Suppressor macrophage (primary cell): Measurements from ENCODE around the gene SF3B2.
A peak's percentile ranks its signal among the peaks of the same experiment; 100 is the strongest.

ENCODE experiments used
- DNase-seq, 4 experiments: peaks; one replicate each; pipeline ENCODE4 v3.0.0-alpha.2; 2020 to 2022

Gene SF3B2

DNA sequence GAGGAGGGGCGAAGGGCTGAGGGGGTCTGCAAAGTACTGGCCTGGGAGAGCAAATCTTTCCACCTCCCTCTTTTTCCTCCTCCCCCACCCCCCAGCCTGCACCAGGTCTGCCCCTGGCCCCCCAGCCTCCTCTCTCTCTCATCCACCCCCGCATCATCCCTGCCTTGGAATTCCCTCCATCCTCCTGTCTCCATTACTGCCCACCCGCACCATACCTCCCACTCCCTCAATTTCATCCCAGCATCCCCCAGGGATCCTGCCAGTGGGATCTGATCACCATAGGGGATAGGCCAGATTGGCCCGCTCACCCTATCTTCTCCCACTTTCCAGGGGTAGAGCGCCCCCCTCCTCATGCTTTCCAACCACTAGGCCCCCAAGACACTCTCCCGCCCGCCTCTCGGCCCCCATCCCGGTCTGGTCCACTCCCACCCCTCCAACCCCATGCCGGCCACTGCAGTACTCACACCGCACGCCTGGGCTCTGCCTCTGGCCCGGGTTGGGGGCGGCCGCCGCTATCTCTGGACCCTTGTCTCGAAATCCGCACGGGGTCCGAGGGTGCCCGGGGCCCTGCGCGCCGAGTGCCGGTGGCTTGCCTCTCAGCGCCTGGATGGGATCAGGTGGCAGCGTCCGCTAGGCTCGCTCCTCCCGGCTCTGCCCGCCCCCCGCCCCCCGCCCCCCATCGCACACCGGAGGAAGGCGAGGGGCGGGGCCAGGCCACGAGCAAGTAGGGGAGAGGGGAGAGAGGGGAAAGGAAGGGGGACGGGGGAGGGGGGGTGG, 3.4 kb upstream of the SF3B2 start, which contains the start of gene GAL3ST3:
Gene GAL3ST3 (minus strand): TSS at position 615 of the 777 bp plus-strand sequence. CDS start 3,746 bp downstream, outside the sequence.
- no peak for DNase-seq

DNA sequence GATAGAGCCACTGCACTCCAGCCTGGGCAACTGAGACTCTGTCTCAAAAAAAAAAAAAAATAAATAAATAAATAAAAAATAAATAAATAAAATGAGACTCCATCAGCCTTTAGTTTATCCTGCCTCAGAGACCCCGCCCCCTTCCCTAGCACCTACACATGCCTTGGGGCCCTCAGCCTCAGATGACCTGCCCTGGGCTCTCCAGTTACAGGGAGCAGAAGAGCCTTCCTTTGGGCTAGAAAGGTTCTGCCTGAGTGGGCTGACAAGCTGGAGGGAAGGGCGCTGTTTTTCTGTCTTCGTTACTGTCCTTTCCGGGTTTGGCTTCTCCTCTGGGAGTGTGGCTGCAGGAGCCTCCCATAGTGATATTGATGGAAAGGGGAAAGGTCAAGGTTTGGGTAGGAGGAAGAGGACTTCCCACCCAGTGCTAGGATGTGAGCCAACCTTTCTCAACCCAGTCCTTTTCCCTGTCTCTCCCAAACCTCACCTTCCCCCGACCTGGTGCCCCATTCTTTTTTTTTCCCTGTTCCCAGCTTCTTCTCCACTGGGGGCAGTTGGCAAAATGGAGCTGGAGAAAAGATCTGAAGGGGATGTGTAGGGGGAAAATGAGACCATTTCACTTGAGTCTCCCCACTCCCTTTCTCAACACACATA, 1.5 kb upstream of the SF3B2 start:
- no peak for DNase-seq

DNA sequence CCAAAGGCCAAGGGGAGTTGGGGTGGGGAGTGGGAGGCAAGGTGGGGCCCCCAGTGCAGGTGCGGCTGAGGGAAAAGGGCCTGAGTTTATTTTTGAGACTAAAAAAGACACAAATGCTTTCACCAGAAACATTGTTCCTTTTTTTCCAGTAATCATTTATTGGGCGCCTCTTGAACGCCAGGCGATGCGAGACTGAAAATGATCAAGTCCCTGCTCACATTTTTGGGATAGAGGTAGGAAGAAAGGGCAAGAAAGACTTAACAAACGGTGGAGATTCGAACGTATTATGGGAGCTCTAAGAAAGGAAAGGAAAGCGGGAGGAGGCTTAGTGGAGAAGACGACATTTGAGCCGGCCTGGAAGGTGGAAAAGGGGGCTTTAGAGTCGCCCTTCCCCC, 796 bp upstream of the SF3B2 start:
- no peak for DNase-seq

DNA sequence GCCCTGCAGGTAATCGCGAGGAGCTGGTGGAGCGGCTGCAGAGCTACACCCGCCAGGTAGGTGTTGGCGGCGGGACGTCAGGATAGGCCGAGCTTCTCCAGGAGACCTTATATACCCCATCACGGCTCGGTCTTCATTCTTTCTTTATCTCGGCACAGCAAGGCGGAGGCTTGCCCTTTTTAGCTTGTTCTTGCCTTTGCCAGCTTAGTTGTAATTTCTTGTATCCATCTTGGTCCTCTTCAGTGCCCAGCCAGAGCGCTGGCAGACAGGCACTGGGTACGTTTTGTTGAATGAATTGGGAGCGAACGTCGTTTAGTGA, 459 bp downstream of the SF3B2 start:
- DNase-seq = no peak

DNA sequence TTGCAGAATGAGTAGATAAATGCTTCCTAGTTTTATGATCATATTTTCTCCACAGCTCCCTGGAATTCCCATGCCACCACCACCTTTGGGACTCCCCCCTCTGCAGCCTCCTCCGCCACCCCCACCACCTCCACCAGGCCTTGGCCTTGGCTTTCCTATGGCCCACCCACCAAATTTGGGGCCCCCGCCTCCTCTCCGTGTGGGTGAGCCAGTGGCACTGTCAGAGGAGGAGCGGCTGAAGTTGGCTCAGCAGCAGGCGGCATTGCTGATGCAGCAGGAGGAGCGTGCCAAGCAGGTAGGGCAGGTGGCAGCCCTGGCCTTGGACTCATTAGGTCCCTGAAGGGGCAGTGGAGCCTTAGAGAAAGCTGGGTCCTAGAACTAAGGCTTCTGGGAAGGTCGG, 2.9 kb downstream of the SF3B2 start:
- DNase-seq = no peak

DNA sequence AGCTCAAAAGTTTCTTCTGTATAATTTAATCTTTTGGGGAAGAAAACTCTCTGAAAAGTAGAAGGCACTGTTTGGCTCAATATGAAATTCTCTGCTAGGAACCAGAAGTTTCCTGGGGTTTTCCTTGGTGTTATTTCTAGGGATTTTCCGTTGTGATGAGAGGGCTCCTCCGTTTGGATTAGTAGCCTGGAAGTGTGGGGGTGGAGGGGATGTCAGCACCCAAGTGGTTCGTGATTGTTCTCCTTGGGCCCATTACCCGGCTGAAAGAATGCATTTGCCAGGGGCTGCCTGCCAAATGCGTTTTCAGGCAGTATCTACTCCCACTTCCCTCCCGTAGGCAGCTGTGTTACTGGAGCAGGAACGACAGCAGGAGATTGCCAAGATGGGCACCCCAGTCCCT, 4.3 kb downstream of the SF3B2 start:
- no peak for DNase-seq

DNA sequence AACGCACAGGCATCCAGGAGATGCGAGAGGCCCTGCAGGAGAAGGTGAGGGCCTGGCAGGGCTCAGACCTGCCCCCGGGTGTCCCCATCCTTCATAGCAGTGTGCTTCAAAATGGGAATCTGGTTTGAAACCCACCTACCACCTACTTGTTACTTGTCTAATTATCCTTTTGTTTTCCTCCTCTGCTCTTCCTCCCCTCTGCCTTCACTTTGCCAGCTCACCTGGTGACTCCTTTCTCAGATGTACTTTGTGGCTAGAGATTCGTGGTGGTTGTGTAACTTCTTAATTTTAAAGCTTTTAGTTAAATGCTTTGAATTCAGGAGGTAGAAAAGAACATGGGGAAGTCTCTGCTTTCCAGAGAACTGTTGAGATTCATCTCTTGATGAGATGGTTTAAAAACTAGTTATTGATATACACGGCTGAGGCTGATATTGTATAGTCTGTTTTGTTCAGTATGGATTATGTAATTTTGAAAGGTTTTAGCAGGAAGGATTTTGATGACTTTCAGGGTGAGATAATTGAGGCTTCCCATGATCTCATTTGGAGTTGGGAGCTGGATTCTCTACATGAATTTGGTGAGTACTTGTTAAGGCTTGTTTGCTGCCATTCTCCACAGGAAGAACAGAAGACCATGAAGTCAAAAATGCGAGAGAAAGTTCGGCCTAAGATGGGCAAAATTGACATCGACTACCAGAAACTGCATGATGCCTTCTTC, 8.0 kb downstream of the SF3B2 start:
- DNase-seq = no peak

DNA sequence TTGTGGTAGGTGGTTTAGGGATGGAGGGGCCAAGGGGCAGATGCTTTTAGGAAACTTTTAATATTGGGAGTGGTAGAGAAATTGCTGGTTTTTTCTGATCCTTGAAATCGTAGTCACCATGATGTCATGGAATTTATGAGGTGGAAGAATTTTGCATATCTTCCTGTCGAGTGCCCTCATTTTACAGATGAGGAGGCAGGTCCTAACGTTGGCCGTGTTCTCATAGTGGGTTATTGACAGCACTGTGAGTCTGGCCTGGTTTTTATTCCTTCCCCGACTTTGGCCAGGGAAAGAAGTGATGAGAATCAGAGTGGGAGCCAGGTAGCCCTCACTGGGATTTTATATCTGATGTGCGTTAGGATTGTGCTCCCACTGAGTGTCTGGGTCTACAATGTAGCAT, 9.1 kb downstream of the SF3B2 start:
- DNase-seq = no peak

DNA sequence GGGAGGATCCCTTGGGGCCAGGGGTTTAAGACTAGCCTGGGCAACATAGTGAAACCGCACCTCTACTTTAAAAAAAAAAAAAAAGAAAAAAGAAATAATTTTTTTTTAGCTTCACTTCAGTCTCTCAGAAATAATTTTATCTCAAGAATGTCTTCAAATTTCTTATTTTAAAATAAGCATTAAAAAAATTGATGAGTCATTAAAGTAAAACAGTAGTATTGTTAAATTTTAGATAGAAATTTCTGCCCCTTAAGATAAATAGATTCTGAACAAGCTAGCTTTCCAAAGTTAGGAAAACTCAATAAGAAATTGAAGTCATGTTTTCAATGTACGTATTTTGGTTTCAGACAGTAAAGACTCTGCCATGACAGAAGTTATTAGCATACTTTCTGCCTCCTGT, 10.2 kb downstream of the SF3B2 start:
- no peak for DNase-seq

DNA sequence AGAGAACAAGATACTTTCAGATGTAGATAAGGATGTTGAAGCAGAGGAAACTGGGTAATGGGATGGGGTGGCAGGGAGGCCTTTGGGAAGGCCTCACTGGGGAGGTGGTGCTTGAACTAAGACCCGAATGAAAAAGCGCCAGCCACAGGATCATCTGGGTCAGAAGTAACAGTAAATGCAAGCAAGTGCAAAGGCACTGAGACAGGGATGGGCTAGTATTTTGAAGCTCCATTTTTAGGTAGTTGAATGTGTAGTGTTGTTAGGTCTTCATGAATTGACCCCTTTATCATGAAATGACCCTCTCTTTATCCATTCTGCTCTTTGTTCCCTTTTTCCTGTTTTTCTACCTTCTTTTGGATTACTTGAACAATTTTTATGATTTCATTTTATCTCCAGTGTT, 11.7 kb downstream of the SF3B2 start:
- no peak for DNase-seq

DNA sequence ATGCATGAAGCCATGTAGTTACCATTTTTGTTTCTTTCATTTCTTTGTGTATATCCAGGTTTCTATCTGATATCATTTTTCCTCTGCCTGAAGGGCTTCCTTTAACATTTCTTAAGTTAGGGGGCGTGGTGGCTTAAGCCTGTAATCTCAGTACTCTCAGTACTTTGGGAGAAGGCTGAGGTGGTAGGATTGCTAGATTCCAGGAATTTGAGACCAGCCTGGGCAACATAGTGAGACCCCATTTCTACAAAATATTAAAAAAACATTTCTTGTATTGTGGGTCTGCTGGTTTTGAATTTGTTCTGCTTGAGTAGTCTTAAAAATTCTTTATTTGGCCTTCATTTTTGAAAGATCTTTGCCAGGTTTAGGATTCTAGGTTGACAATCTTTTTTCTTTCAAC, 12.4 kb downstream of the SF3B2 start:
- no peak for DNase-seq

DNA sequence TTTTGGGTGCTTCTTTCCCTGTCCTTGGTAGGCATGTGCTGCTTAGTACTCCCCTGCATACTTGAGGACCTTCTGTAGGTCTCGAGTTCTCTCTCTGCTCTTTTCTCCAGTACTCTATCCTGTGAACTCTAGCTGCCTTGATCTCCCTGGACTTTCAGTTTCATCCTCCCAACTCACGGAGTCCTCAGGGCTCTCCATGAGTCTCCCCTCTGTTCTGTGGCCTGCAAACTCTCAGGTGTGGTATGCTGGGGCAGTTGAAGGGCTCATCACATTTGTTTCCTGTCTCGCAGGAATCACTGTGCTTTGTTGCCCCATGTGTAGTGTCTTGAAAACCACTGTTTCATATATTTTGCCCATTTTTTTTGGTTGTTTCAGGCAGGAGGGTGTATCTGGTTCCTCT, 14.6 kb downstream of the SF3B2 start:
- peak in 1 of 4 experiments; percentile 27 for DNase-seq

DNA sequence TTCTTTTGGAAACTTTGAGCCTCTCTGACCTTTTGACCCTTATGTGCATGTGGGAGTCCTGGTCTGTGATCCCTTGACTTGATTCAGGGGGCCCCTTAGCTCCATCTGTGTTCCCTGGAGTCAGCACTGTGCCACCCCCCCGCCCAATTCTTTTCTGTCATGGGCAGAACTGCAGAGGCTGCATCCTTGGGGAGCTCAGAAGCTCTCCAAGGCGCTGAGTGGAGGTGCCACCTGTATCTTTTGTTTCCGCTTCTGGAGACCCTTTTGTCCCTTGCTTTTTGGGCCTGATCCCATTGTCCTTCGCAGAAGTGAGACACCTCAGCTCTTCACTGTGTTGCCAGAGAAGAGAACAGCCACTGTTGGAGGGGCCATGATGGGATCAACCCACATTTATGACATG, 15.5 kb downstream of the SF3B2 start:
- DNase-seq = no peak

DNA sequence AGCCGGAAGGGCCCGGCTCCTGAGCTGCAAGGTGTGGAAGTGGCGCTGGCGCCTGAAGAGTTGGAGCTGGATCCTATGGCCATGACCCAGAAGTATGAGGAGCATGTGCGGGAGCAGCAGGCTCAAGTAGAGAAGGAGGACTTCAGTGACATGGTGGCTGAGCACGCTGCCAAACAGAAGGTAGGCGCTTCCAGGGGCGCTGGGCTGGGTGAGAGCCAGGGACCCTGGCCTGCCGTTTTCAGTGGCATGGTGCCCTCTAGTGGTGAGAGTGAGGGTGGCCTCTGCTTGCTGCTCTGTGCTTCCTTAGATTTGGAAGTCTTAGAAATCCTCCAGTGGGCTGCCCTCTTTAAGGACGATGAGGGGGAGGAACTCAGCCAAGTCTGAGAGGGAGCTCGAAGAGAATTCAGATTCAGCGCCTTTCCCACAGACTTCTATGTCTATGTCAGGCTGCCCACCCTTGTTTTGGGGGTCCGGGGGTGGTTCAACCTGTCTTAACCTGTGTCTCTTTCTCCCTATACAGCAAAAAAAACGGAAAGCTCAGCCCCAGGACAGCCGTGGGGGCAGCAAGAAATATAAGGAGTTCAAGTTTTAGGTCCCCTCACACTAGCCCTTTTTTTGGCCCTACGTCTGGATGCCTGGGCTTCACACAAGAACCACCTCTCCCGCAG, 16.1 kb downstream of the SF3B2 start:
- peak; percentile 78 to 86 (median 82) for DNase-seq

DNA sequence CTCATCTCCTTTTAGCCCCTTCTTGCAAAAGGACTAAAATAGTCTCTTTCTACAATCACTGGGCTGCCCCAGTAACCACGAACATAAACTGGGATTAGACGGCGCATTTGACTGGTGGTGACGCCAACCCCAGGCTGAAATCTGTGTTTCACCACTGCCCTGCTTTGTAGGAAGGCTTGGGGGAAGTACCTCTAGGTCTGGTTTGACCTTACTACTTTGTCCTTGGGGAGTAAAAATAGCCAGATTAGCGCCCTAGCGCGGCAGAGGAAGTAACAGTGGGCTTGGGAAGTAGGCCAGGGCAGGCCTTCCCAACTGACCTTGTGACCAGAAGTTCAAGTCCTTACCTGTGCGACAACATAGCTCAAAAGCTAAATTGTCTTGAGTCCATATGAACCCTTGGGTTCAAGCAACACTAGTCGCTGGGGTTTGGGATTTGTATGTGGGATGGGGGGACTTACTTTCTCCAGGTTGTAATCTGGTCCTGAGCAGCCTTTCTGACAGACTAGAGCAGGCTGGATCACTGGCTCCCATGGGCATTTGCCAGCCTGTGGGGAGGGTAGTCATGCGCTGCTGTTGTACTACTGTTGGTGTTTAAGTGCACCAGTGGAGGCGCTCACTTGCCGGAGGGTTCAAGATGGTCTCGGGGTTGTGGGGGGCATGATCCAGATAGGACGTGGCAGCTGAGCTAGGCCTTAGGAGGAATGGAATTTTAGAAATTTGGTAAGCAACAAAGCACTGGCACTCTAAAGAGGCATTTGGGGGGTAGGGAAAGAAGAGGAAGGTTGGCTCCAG, 17.0 kb downstream of the SF3B2 start:
- DNase-seq = peak; percentile 86 to 94 (median 90)

DNA sequence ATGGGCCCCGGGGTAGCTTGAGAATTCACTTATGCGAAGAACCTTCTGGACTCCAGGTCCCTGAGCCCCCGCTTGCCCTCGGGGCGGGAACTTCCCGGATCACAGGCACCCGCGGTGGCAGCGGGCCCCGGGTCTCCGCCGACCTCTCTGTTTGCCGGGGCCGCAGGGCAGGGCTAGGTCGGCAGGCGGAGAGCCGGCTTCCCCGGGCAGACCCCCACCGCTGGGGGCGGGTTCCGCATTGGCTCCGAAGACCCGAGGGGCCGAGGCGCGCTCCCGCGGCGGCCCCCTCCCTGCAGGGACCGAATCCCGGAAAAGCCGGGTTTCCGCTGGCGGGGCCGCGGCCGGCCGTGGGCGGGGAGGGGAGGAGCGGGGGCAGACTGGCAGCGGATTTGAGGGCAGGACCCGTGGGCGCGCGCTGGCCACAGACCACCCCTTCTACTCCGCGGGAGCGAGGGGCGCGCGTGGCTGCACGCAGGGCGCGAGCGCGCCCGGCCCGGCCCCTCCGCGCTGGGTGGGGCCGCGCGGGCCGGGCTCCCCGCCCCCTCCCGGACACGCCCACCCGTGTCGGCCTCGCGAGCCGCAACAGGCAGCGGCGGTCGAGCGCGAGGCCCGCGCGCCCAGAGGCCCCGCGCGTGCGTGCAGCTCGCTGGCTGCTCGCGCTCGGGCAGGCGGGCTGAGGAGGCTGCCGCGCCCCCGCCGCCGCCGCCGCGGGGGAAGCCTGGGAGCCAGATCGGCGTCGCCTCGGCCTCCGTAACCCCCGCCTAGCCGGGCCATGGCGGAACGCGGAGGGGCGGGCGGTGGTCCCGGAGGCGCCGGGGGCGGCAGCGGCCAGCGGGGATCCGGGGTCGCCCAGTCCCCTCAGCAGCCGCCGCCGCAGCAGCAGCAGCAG, 17.8 kb downstream of the SF3B2 start, which contains the start of gene PACS1:
Gene PACS1 (plus strand): TSS at position 558 of the 889 bp plus-strand sequence. CDS start 215 bp downstream, at position 773.
- DNase-seq = peak; percentile 82 to 94 (median 90)

DNA sequence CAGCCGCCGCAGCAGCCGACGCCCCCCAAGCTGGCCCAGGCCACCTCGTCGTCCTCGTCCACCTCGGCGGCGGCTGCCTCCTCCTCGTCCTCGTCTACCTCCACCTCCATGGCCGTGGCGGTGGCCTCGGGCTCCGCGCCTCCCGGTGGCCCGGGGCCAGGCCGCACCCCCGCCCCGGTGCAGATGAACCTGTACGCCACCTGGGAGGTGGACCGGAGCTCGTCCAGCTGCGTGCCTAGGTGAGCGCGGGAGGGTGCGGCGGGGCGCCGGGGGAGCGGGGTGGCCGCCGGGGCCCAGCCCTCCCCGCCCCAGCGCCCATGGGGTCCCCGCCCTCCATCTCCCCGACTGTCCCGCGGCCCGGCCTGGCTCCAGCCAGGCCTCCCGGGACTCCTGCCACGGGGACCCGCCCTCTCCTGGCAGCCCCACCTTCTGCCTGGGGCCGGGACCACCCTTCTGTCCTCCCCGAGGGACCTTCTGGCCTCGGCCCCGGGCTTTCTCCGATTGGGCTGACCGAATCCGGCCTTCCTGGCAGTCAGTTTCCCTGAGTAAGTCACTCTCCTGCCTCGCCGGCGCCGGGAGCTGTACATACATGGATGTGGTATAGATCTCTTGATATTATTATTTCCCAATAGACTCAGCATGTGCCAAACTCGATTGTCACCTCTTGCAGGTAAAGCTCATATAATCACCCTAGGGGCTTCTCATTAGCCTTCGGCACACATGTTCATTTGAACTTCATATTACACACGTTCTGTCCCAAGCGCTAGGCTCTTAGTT, 18.6 kb downstream of the SF3B2 start:
- DNase-seq = peak in 3 of 4 experiments; percentile 18 to 59 (median 38)

DNA sequence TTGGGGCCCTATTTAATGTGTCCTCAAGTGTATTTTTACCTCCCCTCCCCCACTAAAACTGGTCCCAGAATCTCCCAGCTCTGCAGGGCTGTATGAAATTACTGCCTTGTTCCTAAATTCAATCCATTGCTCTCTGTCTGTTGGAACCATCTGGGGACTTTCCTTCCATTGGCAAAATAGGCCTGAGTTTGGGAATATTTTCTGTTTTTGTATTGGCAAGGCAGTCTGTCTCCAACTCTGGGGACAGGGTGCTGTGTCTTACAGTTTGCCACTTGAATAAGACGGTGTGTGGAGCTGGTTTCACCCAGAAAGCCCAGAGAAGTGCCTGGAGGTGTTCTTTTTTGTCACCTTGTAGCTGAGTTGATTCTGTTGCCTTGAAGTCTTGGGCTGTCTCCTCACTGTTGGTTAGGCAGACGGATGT, 19.2 kb downstream of the SF3B2 start:
- no peak for DNase-seq

DNA sequence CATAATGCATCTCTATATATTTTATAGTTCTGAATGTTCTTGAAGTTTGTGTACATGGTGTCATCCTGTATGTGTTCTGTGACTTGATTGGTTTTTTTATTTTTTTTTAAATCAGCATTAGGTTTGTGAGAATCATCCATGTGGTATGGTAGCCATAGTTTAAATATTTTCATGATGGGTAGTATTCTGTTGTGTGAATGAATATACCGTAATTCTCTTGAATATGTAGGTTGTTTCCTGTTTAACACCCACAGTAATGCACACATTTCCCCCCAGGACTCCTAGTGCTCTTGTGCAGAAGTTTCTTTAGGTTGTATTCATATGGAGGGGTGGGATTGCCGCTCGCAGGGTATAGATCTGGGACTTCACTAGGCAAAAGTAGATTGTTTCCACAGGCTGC, 19.9 kb downstream of the SF3B2 start:
- DNase-seq = no peak

DNA sequence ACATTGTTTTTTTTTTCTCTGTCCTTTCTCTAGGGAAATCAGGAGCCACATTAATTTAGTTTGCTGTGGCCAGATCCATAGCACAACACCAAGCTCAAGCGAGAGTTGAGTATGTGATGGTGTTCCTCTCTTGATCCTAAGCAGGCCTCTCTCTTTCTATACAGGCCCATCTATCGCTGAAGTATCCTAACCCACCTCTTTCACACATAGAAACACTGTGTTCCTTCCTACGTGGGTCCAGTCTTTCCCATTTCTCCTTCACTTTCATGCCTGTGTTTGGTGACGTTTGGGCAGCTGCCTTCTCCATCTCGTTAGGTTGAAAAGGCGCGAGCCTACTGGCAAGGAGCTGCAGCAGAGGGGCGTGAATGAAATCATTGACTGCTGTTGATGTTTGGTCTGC, 20.4 kb downstream of the SF3B2 start:
- DNase-seq = no peak
